ENCODE measurements around the gene DBN1. TPM values are rescaled to one million over a fixed set of nuclear protein-coding genes. Genes with fewer than 3 reads are reported as not detected.

Gene DBN1
- polyA plus RNA-seq, 1 of the 3 experiments (the other 2 are of a cell fraction), result 244 TPM

- peaks cover 27% of the 10 kb centered on the region for H3K79me2 ChIP-seq (ENCODE audit: insufficient read depth)
- H3K9ac ChIP-seq, result peak within 1 kb of the TSS; percentile 92
- peak within 1 kb of the TSS; percentile 86 for H3K4me2 ChIP-seq
- H3K36me3 ChIP-seq (replicated peaks in 1 of 2; ENCODE audit: control insufficient read depth in 1 of 2, insufficient read depth in 2 of 2, low read length in 1 of 2), result peaks cover 5 to 13% of the 10 kb centered on the region in 2 experiments
- H3F3A ChIP-seq (replicated peaks; ENCODE audit: insufficient read depth), result peaks cover 21% of the 10 kb centered on the region
- peaks cover 23 to 41% of the 10 kb centered on the region in 2 experiments for H3K4me1 ChIP-seq (ENCODE audit: control insufficient read depth in 1 of 2, insufficient read depth in 2 of 2, low read depth in 1 of 2, low read length in 1 of 2)
- H3K4me3 ChIP-seq (ENCODE audit: low read depth in 2 of 2, low read length in 1 of 2), result peak within 1 kb of the TSS; percentile 69 to 77
- peak; percentile 42; the same call in 1 of the 2 replicates for TF ChIP-seq FOXJ3 (CRISPR knock-in tag; IDR thresholded peaks at IDR 0.05)
- no peak for TF ChIP-seq RAD21 (IDR thresholded peaks at IDR 0.05; ENCODE audit: low read length)
- 0 out of 2 replicates have a peak, but pooled peaks have one; percentile 31 for TF ChIP-seq RCOR1 (IDR thresholded peaks at IDR 0.05; ENCODE audit: low read length)
- TF ChIP-seq RXRA (IDR thresholded peaks at IDR 0.05; ENCODE audit: borderline replicate concordance, low read depth), result no peak
- 0 out of 2 replicates have a peak, but pooled peaks have one; percentile 6 for TF ChIP-seq PBX3 (IDR thresholded peaks at IDR 0.05)
- TF ChIP-seq NRF1 (IDR thresholded peaks at IDR 0.05; ENCODE audit: low read depth, low read length), result peak; percentile 51
- TF ChIP-seq ELF1 (IDR thresholded peaks at IDR 0.05), result no peak
- TF ChIP-seq MXI1 (IDR thresholded peaks at IDR 0.05; ENCODE audit: low read depth, low read length), result peak; percentile 91
- TF ChIP-seq MAX (IDR thresholded peaks at IDR 0.05; ENCODE audit: low read depth), result peak; percentile 52; the same call in 1 of the 2 replicates
- no peak for TF ChIP-seq TEAD4 (IDR thresholded peaks at IDR 0.05; ENCODE audit: borderline replicate concordance, insufficient read depth)
- no peak for TF ChIP-seq POLR2AphosphoS5 (IDR thresholded peaks at IDR 0.05; ENCODE audit: low read depth, low read length)
- TF ChIP-seq TAF1 (IDR thresholded peaks at IDR 0.05; ENCODE audit: borderline replicate concordance, low read depth, low read length), result no peak
- H3K27ac ChIP-seq (ENCODE audit: low read depth in 2 of 2, low read length in 1 of 2), result peak within 1 kb of the TSS; percentile 93 to 96
- 1% methylated on average over 16 of the region's 89 CpGs for WGBS (ENCODE audit: low lambda C conversion rate)
- peak within 1 kb of the TSS; percentile 33; the same call in 1 of the 2 replicates for H2AFZ ChIP-seq (ENCODE audit: low read depth)
- H3K27me3 ChIP-seq (ENCODE audit: insufficient read depth), result no peaks in the 10 kb centered on the region
- H4K20me1 ChIP-seq (ENCODE audit: insufficient read depth), result 0 out of 2 replicates have a peak, but pooled peaks cover 9% of the 10 kb centered on the region
- DNase-seq, result peak; percentile 95
- no peaks in the 10 kb centered on the region for H3K9me3 ChIP-seq
- ChIA-PET POLR2A (interaction anchor here (0.8 to 6.1 kb wide), 8 partner anchors 9 to 56 kb away, joined by 3 to 46 read pairs (median 4); partner anchors contain the start of gene GRK6), CTCF (interaction anchor here (0.7 to 15.5 kb wide), 13 partner anchors 9 to 143 kb away, joined by 3 to 318 read pairs (median 4); partner anchors contain the start of genes GRK6, PDLIM7, PFN3 and PRELID1)
- no peaks in the 10 kb centered on the region for H3K9me2 ChIP-seq
Observed at GRCh38 chr5:177446200-177447065, 27.0 kb downstream of the DBN1 start, which contains the start of gene PRR7. Gene PRR7 (plus strand): TSS chr5:177446814. CDS start chr5:177455068, 8,254 bp downstream.

- Histone ChIP-seq H4K20me1 (ENCODE audit: insufficient read depth) (0 out of 2 replicates have a peak, but pooled peaks cover 9% of the 10 kb centered on the region), H3K9me3 (no peaks in the 10 kb centered on the region), H2AFZ (ENCODE audit: low read depth) (no peak overlapping the region), H3K36me3 (replicated peaks in 1 of 2; ENCODE audit: control insufficient read depth in 1 of 2, insufficient read depth in 2 of 2, low read length in 1 of 2) (peaks cover 5 to 13% of the 10 kb centered on the region in 2 experiments), H3K27me3 (ENCODE audit: insufficient read depth) (no peaks in the 10 kb centered on the region), H3F3A (replicated peaks; ENCODE audit: insufficient read depth) (peaks cover 21% of the 10 kb centered on the region), H3K4me3 (ENCODE audit: low read depth in 2 of 2, low read length in 1 of 2) (peak overlapping the region; percentile 69 to 77), H3K79me2 (ENCODE audit: insufficient read depth) (peaks cover 25% of the 10 kb centered on the region), H3K4me1 (ENCODE audit: control insufficient read depth in 1 of 2, insufficient read depth in 2 of 2, low read depth in 1 of 2, low read length in 1 of 2) (peaks cover 23 to 38% of the 10 kb centered on the region in 2 experiments), H3K27ac (ENCODE audit: low read depth in 2 of 2, low read length in 1 of 2) (peak overlapping the region; percentile 93 to 96; a peak in 2 of 4 replicates), H3K9me2 (no peaks in the 10 kb centered on the region), H3K4me2 (peak overlapping the region; percentile 86), H3K9ac (peak overlapping the region; percentile 92; the same call in 1 of the 2 replicates)
- no peak for TF ChIP-seq ELF1 (IDR thresholded peaks at IDR 0.05)
- no peak for DNase-seq
- 55% methylated on average over 8 of the region's 8 CpGs for WGBS (ENCODE audit: low lambda C conversion rate)
- POLR2A ChIA-PET, result interaction anchor here (0.8 to 6.1 kb wide), 7 partner anchors 9 to 55 kb away, joined by 3 to 46 read pairs (median 4); partner anchors contain the start of gene GRK6
- CTCF ChIA-PET, result interaction anchor here (0.7 to 15.5 kb wide), 9 partner anchors 9 to 127 kb away, joined by 3 to 318 read pairs (median 5); partner anchors contain the start of genes GRK6, PDLIM7 and PFN3
Observed at GRCh38 chr5:177445917-177446199, 27.6 kb downstream of the DBN1 start.

All from SK-N-SH (cell line).